ENCODE results near the gene STXBP6.

DNA sequence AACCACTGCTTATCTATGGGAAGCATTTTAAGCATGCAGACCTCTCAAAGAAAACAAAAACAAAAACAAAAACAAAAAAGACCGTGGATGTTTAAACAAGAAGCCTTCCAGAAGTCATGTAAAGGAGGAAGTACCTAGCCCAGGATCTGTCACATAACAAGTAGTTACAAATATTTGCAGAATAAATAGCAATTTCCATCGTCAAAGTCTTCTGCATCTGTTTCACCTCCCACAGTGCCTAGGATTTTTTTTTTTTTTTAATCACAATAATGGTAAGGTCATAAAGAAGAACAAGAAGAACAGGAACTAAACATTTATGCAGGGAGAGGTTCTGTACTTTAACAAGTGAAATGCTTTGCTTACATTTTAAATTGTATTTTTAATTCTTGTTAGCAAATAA is 2.4 kb upstream of the STXBP6 start:
- TF ChIP-seq, protein P1, sequence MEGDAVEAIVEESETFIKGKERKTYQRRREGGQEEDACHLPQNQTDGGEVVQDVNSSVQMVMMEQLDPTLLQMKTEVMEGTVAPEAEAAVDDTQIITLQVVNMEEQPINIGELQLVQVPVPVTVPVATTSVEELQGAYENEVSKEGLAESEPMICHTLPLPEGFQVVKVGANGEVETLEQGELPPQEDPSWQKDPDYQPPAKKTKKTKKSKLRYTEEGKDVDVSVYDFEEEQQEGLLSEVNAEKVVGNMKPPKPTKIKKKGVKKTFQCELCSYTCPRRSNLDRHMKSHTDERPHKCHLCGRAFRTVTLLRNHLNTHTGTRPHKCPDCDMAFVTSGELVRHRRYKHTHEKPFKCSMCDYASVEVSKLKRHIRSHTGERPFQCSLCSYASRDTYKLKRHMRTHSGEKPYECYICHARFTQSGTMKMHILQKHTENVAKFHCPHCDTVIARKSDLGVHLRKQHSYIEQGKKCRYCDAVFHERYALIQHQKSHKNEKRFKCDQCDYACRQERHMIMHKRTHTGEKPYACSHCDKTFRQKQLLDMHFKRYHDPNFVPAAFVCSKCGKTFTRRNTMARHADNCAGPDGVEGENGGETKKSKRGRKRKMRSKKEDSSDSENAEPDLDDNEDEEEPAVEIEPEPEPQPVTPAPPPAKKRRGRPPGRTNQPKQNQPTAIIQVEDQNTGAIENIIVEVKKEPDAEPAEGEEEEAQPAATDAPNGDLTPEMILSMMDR (IDR thresholded peaks at IDR 0.05; ENCODE audit: insufficient read depth, low read length, poor library complexity, severe bottlenecking): no peak
- no peak for TF ChIP-seq EZH2phosphoT487 (conservative IDR thresholded peaks at IDR 0.05; ENCODE audit: low read length)

All from SU-DHL-6 (cell line).